Measurements from ENCODE around the gene GAL.

GAL gene

GRCh38 chr11:68687986-68688385 is 3.6 kb downstream of the GAL start:
- no peak for TF ChIP-seq CTCF (IDR thresholded peaks at IDR 0.05; ENCODE audit: control insufficient read depth, insufficient read depth, low read depth, low read length, missing control alignments)
- DNase-seq (ENCODE audit: low read depth): no peak
- H3K4me3 ChIP-seq (ENCODE audit: control insufficient read depth, low read depth, low read length): no peak overlapping the region

- H3K4me3 ChIP-seq (ENCODE audit: control insufficient read depth, low read depth, low read length): no peak overlapping the region
- TF ChIP-seq CTCF (IDR thresholded peaks at IDR 0.05; ENCODE audit: control insufficient read depth, insufficient read depth, low read depth, low read length, missing control alignments): no peak
- no peak for DNase-seq (ENCODE audit: low read depth)
These were observed 4.5 kb downstream of the GAL start for GRCh38 chr11:68688881-68689280.

- no peak for TF ChIP-seq CTCF (IDR thresholded peaks at IDR 0.05; ENCODE audit: control insufficient read depth, insufficient read depth, low read depth, low read length, missing control alignments)
- H3K4me3 ChIP-seq (ENCODE audit: control insufficient read depth, low read depth, low read length): no peak overlapping the region
- no peak for DNase-seq (ENCODE audit: low read depth)
These were observed 5.6 kb downstream of the GAL start for GRCh38 chr11:68689737-68690625.

GRCh38 chr11:68690671-68691401 is 6.5 kb downstream of the GAL start:
- no peak for DNase-seq (ENCODE audit: low read depth)
- no peak overlapping the region for H3K4me3 ChIP-seq (ENCODE audit: control insufficient read depth, low read depth, low read length)
- no peak for TF ChIP-seq CTCF (IDR thresholded peaks at IDR 0.05; ENCODE audit: control insufficient read depth, insufficient read depth, low read depth, low read length, missing control alignments)

- no peak overlapping the region for H3K4me3 ChIP-seq (ENCODE audit: control insufficient read depth, low read depth, low read length)
- DNase-seq (ENCODE audit: low read depth): no peak
- TF ChIP-seq CTCF (IDR thresholded peaks at IDR 0.05; ENCODE audit: control insufficient read depth, insufficient read depth, low read depth, low read length, missing control alignments): no peak
These were observed 7.0 kb downstream of the GAL start for GRCh38 chr11:68691402-68691784.

GRCh38 chr11:68692115-68692514 is 7.8 kb downstream of the GAL start:
- no peak for TF ChIP-seq CTCF (IDR thresholded peaks at IDR 0.05; ENCODE audit: control insufficient read depth, insufficient read depth, low read depth, low read length, missing control alignments)
- H3K4me3 ChIP-seq (ENCODE audit: control insufficient read depth, low read depth, low read length): no peak overlapping the region
- DNase-seq (ENCODE audit: low read depth): no peak
